Right lobe of liver (tissue), 4 donors: ENCODE measurements around the gene TRIO.

Experiments used
- POLR2A ChIP-seq: fragments of 450-650 bp; IDR thresholded peaks from one replicate; pipeline ENCODE4 v1.6.1; 2017; ENCODE audit warnings: antibody characterized with exemption, mild to moderate bottlenecking
- TF ChIP-seq, protein P1 (sequence below), 4 donors: fragments of 200-600 bp in 3 of 4; fragments of 450-650 bp in 1 of 4; IDR thresholded peaks; one replicate each; pipeline versions ENCODE4 v1.5.1 to v1.8.0; 2016 to 2022; ENCODE audit warnings: antibody characterized with exemption in 4 of 4, mild to moderate bottlenecking in 2 of 4
- donor health status: DM: no; HTN: no; CAD: no.
- donor health status: DM: no; HTN: no; CAD: no.
- donor health status: DM: no; HTN: yes; CAD: no.

DNA sequence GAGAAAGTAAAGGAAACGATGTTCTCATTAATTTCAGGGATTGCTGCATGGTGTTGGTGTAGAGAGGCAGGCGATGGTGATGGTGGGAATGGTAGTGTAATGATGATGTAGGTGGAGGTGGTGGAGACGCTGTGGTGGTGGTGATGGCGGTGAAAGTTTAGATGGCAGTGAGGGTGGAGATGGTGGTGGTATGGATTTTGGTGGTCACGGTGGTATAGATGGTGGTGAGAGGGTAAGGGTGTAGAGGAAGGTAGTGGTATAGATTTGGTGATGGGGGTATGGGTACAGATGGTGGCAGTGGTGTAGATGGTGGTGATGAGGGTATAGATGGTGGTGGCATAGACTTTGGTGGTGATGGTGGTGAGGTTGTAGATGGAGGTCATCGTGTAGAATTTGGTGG, 259.3 kb downstream of the TRIO start:
- TF ChIP-seq, protein P1, sequence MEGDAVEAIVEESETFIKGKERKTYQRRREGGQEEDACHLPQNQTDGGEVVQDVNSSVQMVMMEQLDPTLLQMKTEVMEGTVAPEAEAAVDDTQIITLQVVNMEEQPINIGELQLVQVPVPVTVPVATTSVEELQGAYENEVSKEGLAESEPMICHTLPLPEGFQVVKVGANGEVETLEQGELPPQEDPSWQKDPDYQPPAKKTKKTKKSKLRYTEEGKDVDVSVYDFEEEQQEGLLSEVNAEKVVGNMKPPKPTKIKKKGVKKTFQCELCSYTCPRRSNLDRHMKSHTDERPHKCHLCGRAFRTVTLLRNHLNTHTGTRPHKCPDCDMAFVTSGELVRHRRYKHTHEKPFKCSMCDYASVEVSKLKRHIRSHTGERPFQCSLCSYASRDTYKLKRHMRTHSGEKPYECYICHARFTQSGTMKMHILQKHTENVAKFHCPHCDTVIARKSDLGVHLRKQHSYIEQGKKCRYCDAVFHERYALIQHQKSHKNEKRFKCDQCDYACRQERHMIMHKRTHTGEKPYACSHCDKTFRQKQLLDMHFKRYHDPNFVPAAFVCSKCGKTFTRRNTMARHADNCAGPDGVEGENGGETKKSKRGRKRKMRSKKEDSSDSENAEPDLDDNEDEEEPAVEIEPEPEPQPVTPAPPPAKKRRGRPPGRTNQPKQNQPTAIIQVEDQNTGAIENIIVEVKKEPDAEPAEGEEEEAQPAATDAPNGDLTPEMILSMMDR (IDR thresholded peaks at IDR 0.05) = no peak
- TF ChIP-seq POLR2A = no peak
